Measurements from ENCODE around the gene CCR5AS.

The CCR5AS gene

GRCh38 chr3:46374755-46375154 lies 32.1 kb downstream of the CCR5AS start:
- Mint-ChIP-seq H3K4me1 (peaks cover 10 to 13% of the 10 kb centered on the region in 2 experiments), H3K27me3 (ENCODE audit: low read depth) (peaks cover 20% of the 10 kb centered on the region), H3K4me3 (no peak overlapping the region), H3K9me3 (no peaks in the 10 kb centered on the region), H3K27ac (no peak overlapping the region), H3K36me3 (ENCODE audit: insufficient read depth in 1 of 3, low read depth in 3 of 3) (no peaks in the 10 kb centered on the region)
- no peak overlapping the region for H2AFZ ChIP-seq (ENCODE audit: low read length)
- H3K4me2 ChIP-seq (ENCODE audit: insufficient read depth, insufficient read length, low read length): no peak overlapping the region
- H2AK5ac ChIP-seq (ENCODE audit: insufficient read length, low read length): peak overlapping the region; percentile 80
- no peak overlapping the region for H3K56ac ChIP-seq (ENCODE audit: insufficient read length, low read depth, low read length)
- no peaks in the 10 kb centered on the region for H3K9me3 ChIP-seq (ENCODE audit: control insufficient read depth, low read depth, low read length)
- H2BK20ac ChIP-seq (ENCODE audit: low read depth, low read length, poor library complexity, severe bottlenecking): no peak overlapping the region
- H4K91ac ChIP-seq (ENCODE audit: insufficient read length, low read depth, low read length): no peak overlapping the region
- no peak overlapping the region for H2BK5ac ChIP-seq (ENCODE audit: insufficient read length, low read length)
- no peaks in the 10 kb centered on the region for H3K27me3 ChIP-seq (ENCODE audit: insufficient read depth, low read length)
- H4K8ac ChIP-seq (replicated peaks; ENCODE audit: insufficient read length, low read depth, low read length): no peak overlapping the region
- no peak overlapping the region for H2BK15ac ChIP-seq (ENCODE audit: low read depth, low read length)
- H3K27ac ChIP-seq (ENCODE audit: insufficient read length, low read depth, low read length): no peak overlapping the region
- no peaks in the 10 kb centered on the region for H4K20me1 ChIP-seq (ENCODE audit: control insufficient read depth, insufficient read depth, insufficient read length)
- H3K79me1 ChIP-seq (ENCODE audit: insufficient read depth, low read depth, low read length, poor library complexity, severe bottlenecking): no peaks in the 10 kb centered on the region
- H3K9ac ChIP-seq (ENCODE audit: extremely low read depth, insufficient read length, low read length): no peak overlapping the region
- peak overlapping the region; percentile 20; the same call in 1 of the 2 replicates for H3K14ac ChIP-seq (ENCODE audit: insufficient read depth, low read length)
- H3K23ac ChIP-seq (ENCODE audit: insufficient read length, low read depth, low read length): no peak overlapping the region
- no CpG with 5 or more reads among the region's 3 CpGs for WGBS (ENCODE audit: extremely low coverage, insufficient read length, low lambda C conversion rate)
- H2BK12ac ChIP-seq (ENCODE audit: insufficient read length, low read depth, low read length): no peak overlapping the region
- H3K79me2 ChIP-seq (ENCODE audit: insufficient read depth, low read length): no peaks in the 10 kb centered on the region
- H3K4ac ChIP-seq (ENCODE audit: low read depth, low read length): no peak overlapping the region
- H3K23me2 ChIP-seq (ENCODE audit: insufficient read length, low read depth, low read length, poor library complexity, severe bottlenecking): peaks cover 2% of the 10 kb centered on the region
- H3K4me1 ChIP-seq (ENCODE audit: insufficient read depth, low read length): peaks cover 4% of the 10 kb centered on the region
- peak overlapping the region; percentile 51 for H4K5ac ChIP-seq (ENCODE audit: insufficient read length, low read depth, low read length)
- DNase-seq: no peak
- H3K18ac ChIP-seq (ENCODE audit: insufficient read length, low read depth, low read length): no peak overlapping the region
- no peak overlapping the region for H2BK120ac ChIP-seq (ENCODE audit: low read depth, low read length, poor library complexity, severe bottlenecking)
- no peak overlapping the region for H3T11ph ChIP-seq (ENCODE audit: low read length)
- TF ChIP-seq, protein P1, sequence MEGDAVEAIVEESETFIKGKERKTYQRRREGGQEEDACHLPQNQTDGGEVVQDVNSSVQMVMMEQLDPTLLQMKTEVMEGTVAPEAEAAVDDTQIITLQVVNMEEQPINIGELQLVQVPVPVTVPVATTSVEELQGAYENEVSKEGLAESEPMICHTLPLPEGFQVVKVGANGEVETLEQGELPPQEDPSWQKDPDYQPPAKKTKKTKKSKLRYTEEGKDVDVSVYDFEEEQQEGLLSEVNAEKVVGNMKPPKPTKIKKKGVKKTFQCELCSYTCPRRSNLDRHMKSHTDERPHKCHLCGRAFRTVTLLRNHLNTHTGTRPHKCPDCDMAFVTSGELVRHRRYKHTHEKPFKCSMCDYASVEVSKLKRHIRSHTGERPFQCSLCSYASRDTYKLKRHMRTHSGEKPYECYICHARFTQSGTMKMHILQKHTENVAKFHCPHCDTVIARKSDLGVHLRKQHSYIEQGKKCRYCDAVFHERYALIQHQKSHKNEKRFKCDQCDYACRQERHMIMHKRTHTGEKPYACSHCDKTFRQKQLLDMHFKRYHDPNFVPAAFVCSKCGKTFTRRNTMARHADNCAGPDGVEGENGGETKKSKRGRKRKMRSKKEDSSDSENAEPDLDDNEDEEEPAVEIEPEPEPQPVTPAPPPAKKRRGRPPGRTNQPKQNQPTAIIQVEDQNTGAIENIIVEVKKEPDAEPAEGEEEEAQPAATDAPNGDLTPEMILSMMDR (conservative IDR thresholded peaks at IDR 0.05): no peak
